OCI-LY3 (cell line): ENCODE data around the gene RER1.

Source experiments
- H2AFZ ChIP-seq: fragments of 200-600, 300-600 bp; shearing (Covaris generic); 2 replicates; pipeline ENCODE4 v1.6.0; 2014; ENCODE audit warnings: antibody characterized with exemption, low read depth, low read length
- H3K27ac ChIP-seq: fragments of 200-600, 300-600 bp; sonication (generic); 2 replicates; pipeline ENCODE4 v1.5.1; 2014; ENCODE audit warnings: mild to moderate bottlenecking, low read length, moderate library complexity, mixed read lengths
- H3K27me3 ChIP-seq: fragments of 200-600, 300-600 bp; sonication (generic); 2 replicates; pipeline ENCODE4 v1.6.1; 2014; ENCODE audit warnings: low read depth, low read length, mixed read lengths
- H3K36me3 ChIP-seq: fragments of 200-600, 300-600 bp; sonication (generic); replicated peaks from 2 replicates; pipeline ENCODE3; 2014; ENCODE audit warnings: low read depth, low read length, mixed read lengths
- H3K4me1 ChIP-seq: fragments of 300-600, 200-600 bp; sonication (generic); 2 replicates; pipeline ENCODE4 v1.6.1; 2014; ENCODE audit warnings: low read length, mixed read lengths
- H3K4me2 ChIP-seq: fragments of 200-600, 300-600 bp; sonication (generic); 2 replicates; pipeline ENCODE4 v1.6.1; 2014; ENCODE audit warnings: low read length, mixed read lengths
- H3K4me3 ChIP-seq: fragments of 300-600, 200-600 bp; sonication (generic); 2 replicates; pipeline ENCODE4 v1.5.1; 2014; ENCODE audit warnings: antibody characterized with exemption, mild to moderate bottlenecking, low read length, moderate library complexity
- H3K79me2 ChIP-seq: fragments of 300-600, 200-600 bp; shearing (Covaris generic); 2 replicates; pipeline ENCODE4 v1.6.1; 2014; ENCODE audit warnings: mild to moderate bottlenecking, low read length, mixed read lengths
- H3K9ac ChIP-seq: fragments of 300-600, 200-600 bp; shearing (Covaris generic); 2 replicates; pipeline ENCODE4 v1.6.0; 2014; ENCODE audit warnings: mild to moderate bottlenecking, low read length, moderate library complexity
- H3K9me3 ChIP-seq: fragments of 200-600, 300-600 bp; shearing (Covaris generic); 2 replicates; pipeline ENCODE4 v1.6.1; 2014; ENCODE audit warnings: low read length, mixed read lengths; ENCODE audit not compliant: insufficient read depth
- H4K20me1 ChIP-seq: fragments of 200-600, 300-600 bp; sonication (generic); 2 replicates; pipeline ENCODE4 v1.6.1; 2016; ENCODE audit warnings: low read length, mixed read lengths; ENCODE audit not compliant: insufficient read depth
- EZH2phosphoT487 ChIP-seq: fragments of 200-600 bp; shearing (Covaris generic); IDR thresholded peaks from 2 replicates; pipeline ENCODE4 v1.6.1; 2018; ENCODE audit warnings: antibody characterized with exemption, mixed run types, low read depth
- TF ChIP-seq, protein P1 (sequence below): fragments of 200-600, 300-600 bp; sonication (generic); IDR thresholded peaks from 2 replicates; pipeline ENCODE4 v1.5.1; 2014; ENCODE audit warnings: antibody characterized with exemption, low read length, low read depth

The RER1 gene

DNA sequence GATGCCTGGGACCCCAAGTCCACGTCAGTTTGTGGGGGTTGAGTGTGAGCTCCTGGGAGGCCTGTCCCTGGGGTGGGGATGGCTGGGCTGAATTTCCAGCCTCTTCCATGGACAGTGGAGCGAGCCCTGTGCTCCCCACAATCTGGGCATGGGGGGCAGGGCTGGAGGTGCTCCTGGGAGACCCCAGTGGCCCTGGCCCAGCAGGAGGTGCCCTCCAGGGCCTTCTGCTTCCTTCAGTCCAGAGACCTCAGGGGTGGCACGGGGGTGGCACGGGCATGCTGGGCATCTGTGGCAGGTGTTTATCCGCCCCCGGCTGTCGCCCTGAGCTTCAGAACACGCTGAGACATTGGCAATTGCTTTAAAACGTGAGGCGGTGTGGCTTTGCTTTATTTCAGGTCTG lies 41.1 kb upstream of the RER1 start:
- no peaks in the 10 kb centered on the region for H3K36me3 ChIP-seq
- H2AFZ ChIP-seq, result no peak overlapping the region
- H4K20me1 ChIP-seq, result no peaks in the 10 kb centered on the region
- no peaks in the 10 kb centered on the region for H3K27me3 ChIP-seq
- TF ChIP-seq EZH2phosphoT487, result no peak
- TF ChIP-seq, protein P1, sequence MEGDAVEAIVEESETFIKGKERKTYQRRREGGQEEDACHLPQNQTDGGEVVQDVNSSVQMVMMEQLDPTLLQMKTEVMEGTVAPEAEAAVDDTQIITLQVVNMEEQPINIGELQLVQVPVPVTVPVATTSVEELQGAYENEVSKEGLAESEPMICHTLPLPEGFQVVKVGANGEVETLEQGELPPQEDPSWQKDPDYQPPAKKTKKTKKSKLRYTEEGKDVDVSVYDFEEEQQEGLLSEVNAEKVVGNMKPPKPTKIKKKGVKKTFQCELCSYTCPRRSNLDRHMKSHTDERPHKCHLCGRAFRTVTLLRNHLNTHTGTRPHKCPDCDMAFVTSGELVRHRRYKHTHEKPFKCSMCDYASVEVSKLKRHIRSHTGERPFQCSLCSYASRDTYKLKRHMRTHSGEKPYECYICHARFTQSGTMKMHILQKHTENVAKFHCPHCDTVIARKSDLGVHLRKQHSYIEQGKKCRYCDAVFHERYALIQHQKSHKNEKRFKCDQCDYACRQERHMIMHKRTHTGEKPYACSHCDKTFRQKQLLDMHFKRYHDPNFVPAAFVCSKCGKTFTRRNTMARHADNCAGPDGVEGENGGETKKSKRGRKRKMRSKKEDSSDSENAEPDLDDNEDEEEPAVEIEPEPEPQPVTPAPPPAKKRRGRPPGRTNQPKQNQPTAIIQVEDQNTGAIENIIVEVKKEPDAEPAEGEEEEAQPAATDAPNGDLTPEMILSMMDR, result no peak
- H3K27ac ChIP-seq, result no peak overlapping the region
- no peaks in the 10 kb centered on the region for H3K4me1 ChIP-seq
- no peak overlapping the region for H3K4me3 ChIP-seq
- H3K9ac ChIP-seq, result no peak overlapping the region
- no peak overlapping the region for H3K4me2 ChIP-seq
- no peaks in the 10 kb centered on the region for H3K79me2 ChIP-seq
- H3K9me3 ChIP-seq, result no peaks in the 10 kb centered on the region

DNA sequence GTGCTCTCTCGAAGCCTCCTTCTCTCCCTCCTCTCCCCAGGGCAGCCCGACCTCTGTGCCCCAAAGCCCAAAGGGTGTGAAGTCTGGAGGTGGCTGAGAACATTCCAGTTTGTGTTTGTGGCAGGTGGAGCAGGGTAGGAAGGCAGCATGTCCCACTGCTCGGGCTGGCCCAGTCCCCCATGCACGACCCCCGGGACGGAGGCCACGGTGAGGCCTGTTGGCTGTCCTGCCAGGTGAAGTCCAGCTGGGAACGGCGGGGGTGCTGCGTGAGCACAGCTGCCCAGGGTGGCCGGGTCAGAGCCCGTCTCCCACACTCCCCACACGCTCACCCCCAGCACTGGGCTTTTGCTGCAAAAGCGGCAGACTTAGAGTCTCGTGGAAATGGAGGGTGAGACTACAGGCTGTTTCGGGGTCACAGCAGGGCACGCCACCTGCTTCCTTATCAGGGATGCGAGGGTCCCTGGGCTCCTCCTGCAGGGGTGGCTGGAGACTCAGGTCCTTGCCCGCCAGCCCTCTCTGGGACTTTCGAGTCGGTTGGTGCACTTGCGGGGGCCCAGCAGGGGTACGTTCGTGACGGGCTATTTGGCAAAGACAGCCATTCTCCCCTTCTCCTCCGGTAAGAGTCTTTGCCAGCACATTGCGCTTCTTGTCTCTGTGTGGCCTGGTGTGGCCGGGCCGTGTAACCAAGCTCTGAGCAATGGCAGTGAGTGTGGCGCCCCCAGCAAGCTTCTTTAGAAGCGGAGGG lies 40.6 kb upstream of the RER1 start:
- no peaks in the 10 kb centered on the region for H3K36me3 ChIP-seq
- H3K9ac ChIP-seq, result no peak overlapping the region
- TF ChIP-seq, protein P1, result no peak
- no peak overlapping the region for H3K4me2 ChIP-seq
- no peak overlapping the region for H2AFZ ChIP-seq
- H3K79me2 ChIP-seq, result no peaks in the 10 kb centered on the region
- H3K27ac ChIP-seq, result no peak overlapping the region
- no peaks in the 10 kb centered on the region for H3K4me1 ChIP-seq
- H3K9me3 ChIP-seq, result no peaks in the 10 kb centered on the region
- no peaks in the 10 kb centered on the region for H4K20me1 ChIP-seq
- no peak overlapping the region for H3K4me3 ChIP-seq
- H3K27me3 ChIP-seq, result no peaks in the 10 kb centered on the region

DNA sequence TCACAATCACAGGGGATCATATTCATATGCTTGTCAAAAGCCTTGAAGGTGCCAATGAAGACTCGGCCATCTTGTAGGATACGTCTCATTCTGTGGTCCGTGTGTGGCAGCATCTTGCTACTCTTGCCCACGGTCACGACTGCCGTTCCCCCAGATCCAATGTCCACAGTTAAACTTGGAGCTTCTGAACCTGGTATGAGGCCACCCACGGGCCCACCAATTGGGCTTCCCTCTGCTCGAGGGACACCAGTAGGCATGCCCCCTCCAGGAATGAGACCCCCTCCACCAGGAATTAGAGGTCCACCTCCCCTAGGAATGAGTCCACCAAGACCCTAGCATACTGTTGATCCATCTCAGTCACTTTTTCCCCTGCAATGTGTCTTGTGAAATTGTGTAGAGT lies 39.9 kb upstream of the RER1 start:
- no peak for TF ChIP-seq EZH2phosphoT487
- TF ChIP-seq, protein P1, result no peak
- H2AFZ ChIP-seq, result no peak overlapping the region

DNA sequence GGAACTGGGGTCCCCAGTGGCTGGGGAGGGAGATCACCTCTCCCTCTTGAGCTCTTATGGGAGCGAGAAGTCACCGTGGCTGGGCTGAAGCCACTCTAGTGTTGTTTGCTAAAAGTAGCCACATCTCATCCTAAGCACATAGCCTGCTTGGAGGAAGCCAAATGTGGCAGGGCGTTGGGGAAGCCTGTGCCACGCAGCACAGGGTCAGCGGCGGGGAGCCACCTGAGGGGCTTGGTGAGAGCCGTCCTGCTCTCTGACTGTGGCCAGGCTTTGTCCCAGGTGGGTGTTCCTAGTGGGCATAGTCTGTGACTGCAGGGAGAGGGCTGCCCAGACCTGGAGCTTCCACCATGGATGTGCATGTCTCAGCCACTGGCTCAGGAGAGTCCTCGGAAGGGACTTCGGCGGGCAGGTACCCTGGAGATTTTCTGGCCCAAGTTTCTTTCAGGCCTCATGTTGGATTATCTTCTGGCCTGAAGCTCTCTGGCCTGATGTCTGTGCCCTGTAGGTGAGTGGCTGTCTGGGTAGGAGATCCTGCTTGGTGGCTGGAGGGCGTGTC lies 39.2 kb upstream of the RER1 start:
- Histone ChIP-seq H3K36me3 (no peaks in the 10 kb centered on the region), H3K4me1 (no peaks in the 10 kb centered on the region), H3K9me3 (no peaks in the 10 kb centered on the region), H2AFZ (no peak overlapping the region), H3K27ac (no peak overlapping the region), H3K79me2 (no peaks in the 10 kb centered on the region), H3K4me2 (no peak overlapping the region), H4K20me1 (no peaks in the 10 kb centered on the region), H3K9ac (no peak overlapping the region), H3K4me3 (no peak overlapping the region), H3K27me3 (no peaks in the 10 kb centered on the region)
- TF ChIP-seq EZH2phosphoT487, result no peak
- TF ChIP-seq, protein P1, result no peak

More for the DNA sequence above, 39.9 kb upstream of the RER1 start:
- no peaks in the 10 kb centered on the region for H3K27me3 ChIP-seq
- H3K36me3 ChIP-seq, result no peaks in the 10 kb centered on the region
- H3K4me3 ChIP-seq, result no peak overlapping the region
- H4K20me1 ChIP-seq, result no peaks in the 10 kb centered on the region
- H3K79me2 ChIP-seq, result no peaks in the 10 kb centered on the region
- H3K9me3 ChIP-seq, result no peaks in the 10 kb centered on the region
- H3K4me2 ChIP-seq, result no peak overlapping the region
- no peak overlapping the region for H3K9ac ChIP-seq
- no peak overlapping the region for H3K27ac ChIP-seq
- H3K4me1 ChIP-seq, result no peaks in the 10 kb centered on the region
